GM18498 (cell line): ENCODE measurements around the gene IFI27L1.

ENCODE experiments used
- ATAC-seq: cut with Tn5 transposase; IDR thresholded peaks from one replicate; pipeline ENCODE4 v1.9.1; 2021; ENCODE audit warnings: mild to moderate bottlenecking, moderate library complexity; ENCODE audit not compliant: unreplicated experiment

The IFI27L1 gene

GRCh38 chr14:94080621-94081385 lies at the start of gene IFI27L1, which contains the start of gene DDX24:
IFI27L1 (plus strand) TSS chr14:94081310; CDS start chr14:94096938, 15,628 bp downstream.
DDX24 (minus strand) TSS chr14:94081202; CDS start chr14:94079742, 1,460 bp downstream.
- peak; percentile 99 for ATAC-seq

GRCh38 chr14:94031883-94032279 lies 49.2 kb upstream of the IFI27L1 start:
- ATAC-seq = no peak

GRCh38 chr14:94034886-94035285 lies 46.2 kb upstream of the IFI27L1 start:
- no peak for ATAC-seq

GRCh38 chr14:94036313-94037167 lies 44.6 kb upstream of the IFI27L1 start:
- peak; percentile 94 for ATAC-seq

- no peak for ATAC-seq
Observed at GRCh38 chr14:94037954-94038353, 43.2 kb upstream of the IFI27L1 start.

- no peak for ATAC-seq
Observed at GRCh38 chr14:94038510-94038909, 42.6 kb upstream of the IFI27L1 start.

- ATAC-seq = no peak
Observed at GRCh38 chr14:94038921-94039629, 42.0 kb upstream of the IFI27L1 start.

- no peak for ATAC-seq
Observed at GRCh38 chr14:94040247-94040646, 40.9 kb upstream of the IFI27L1 start.

GRCh38 chr14:94040796-94041195 lies 40.3 kb upstream of the IFI27L1 start:
- ATAC-seq = no peak

- no peak for ATAC-seq
Observed at GRCh38 chr14:94041551-94042346, 39.4 kb upstream of the IFI27L1 start.

- no peak for ATAC-seq
Observed at GRCh38 chr14:94042433-94043091, 38.5 kb upstream of the IFI27L1 start.

- no peak for ATAC-seq
Observed at GRCh38 chr14:94043111-94043755, 37.9 kb upstream of the IFI27L1 start.

GRCh38 chr14:94043756-94044475 lies 37.2 kb upstream of the IFI27L1 start:
- no peak for ATAC-seq

GRCh38 chr14:94044476-94045091 lies 36.5 kb upstream of the IFI27L1 start:
- ATAC-seq = no peak

- no peak for ATAC-seq
Observed at GRCh38 chr14:94045101-94045500, 36.0 kb upstream of the IFI27L1 start.

GRCh38 chr14:94045563-94046345 lies 35.4 kb upstream of the IFI27L1 start:
- no peak for ATAC-seq

GRCh38 chr14:94046696-94047250 lies 34.3 kb upstream of the IFI27L1 start:
- no peak for ATAC-seq
